Prostate gland (tissue), 2 donors: ENCODE data around the gene ZFAND3. TPM values are rescaled to one million over a fixed set of nuclear protein-coding genes. Genes with fewer than 3 reads are reported as not detected.
A peak's percentile ranks its signal among the peaks of the same experiment; 100 is the strongest.

Experiments
- DNase-seq: peaks from one replicate; pipeline ENCODE4 v3.0.0-alpha.2; 2019; ENCODE audit warnings: low spot score
- H3K27ac ChIP-seq, 2 donors: fragments of 200-600 bp; sonication (generic); 2 replicates each; pipeline ENCODE4 v1.5.1; 2017 to 2019
- H3K27me3 ChIP-seq: fragments of 200-600 bp; sonication (generic); replicated peaks from 2 replicates; pipeline ENCODE4 v1.5.1; 2019; ENCODE audit not compliant: insufficient read depth
- H3K36me3 ChIP-seq, 2 donors: fragments of 200-600 bp; sonication (generic); 1 replicate in 1 of 2; 2 replicates in 1 of 2; pipeline versions ENCODE4 v1.5.1 to v1.8.1; 2017 to 2019
- H3K4me1 ChIP-seq: fragments of 200-600 bp; sonication (generic); replicated peaks from 2 replicates; pipeline ENCODE4 v1.5.1; 2019
- H3K4me3 ChIP-seq, 2 donors: fragments of 200-600 bp; sonication (generic); 2 replicates each; pipeline ENCODE4 v1.5.1; 2017 to 2019
- H3K9me3 ChIP-seq: fragments of 200-600 bp; sonication (generic); 2 replicates; pipeline ENCODE4 v1.5.1; 2017
- CTCF ChIP-seq, 4 experiments: fragments of 200-600 bp in 2 of 4; fragments of 450-650 bp in 2 of 4; sonication (generic) in 2 of 4; IDR thresholded peaks; 1 replicate in 3 of 4; 2 replicates in 1 of 4; pipeline ENCODE4 v1.5.1; 2016 to 2019; ENCODE audit warnings: antibody characterized with exemption in 4 of 4, mild to moderate bottlenecking in 2 of 4, moderate library complexity in 2 of 4
- POLR2A ChIP-seq: fragments of 450-650 bp; IDR thresholded peaks from one replicate; pipeline ENCODE4 v1.6.1; 2016; ENCODE audit warnings: antibody characterized with exemption, mild to moderate bottlenecking
- POLR2AphosphoS5 ChIP-seq: sonication (generic); formaldehyde crosslinking; IDR thresholded peaks from one replicate; pipeline ENCODE4 v1.6.1; 2017; ENCODE audit warnings: antibody characterized with exemption
- WGBS: methylation state at CpG from one replicate; pipeline ENCODE4 v1.1.5; 2018; 5-methylcytosine and 5-hydroxymethylcytosine counted together
- intact Hi-C: fragments of 100-400 bp; cut with DNase I; formaldehyde crosslinking; loops from one replicate; pipeline ENCODE4 v1.14.2; 2022
- total RNA-seq, 2 donors: library from RNA; depleted of rRNA; stranded (reverse); fragments of >200 nt; gene quantifications; one replicate each; pipeline ENCODE4 v1.1.0, GENCODE V29; 2016

The ZFAND3 gene
- total RNA-seq, 2 donors from 2014 or later: 43.5 to 89.1 TPM

GRCh38 chr6:37934276-37934675 lies 114.7 kb downstream of the ZFAND3 start:
- intact Hi-C loops: no loop called here

GRCh38 chr6:37936150-37936549 lies 116.6 kb downstream of the ZFAND3 start:
- Histone ChIP-seq H3K27ac (no peak overlapping the region), H3K4me1 (no peaks in the 10 kb centered on the region), H3K4me3 (no peak overlapping the region), H3K27me3 (no peaks in the 10 kb centered on the region), H3K9me3 (no peaks in the 10 kb centered on the region), H3K36me3 (no peaks in the 10 kb centered on the region)
- WGBS: 85% methylated on average over 2 of the region's 2 CpGs
- DNase-seq: no peak
- intact Hi-C loops: no loop called here
- TF ChIP-seq CTCF (IDR thresholded peaks at IDR 0.05): no peak
- TF ChIP-seq POLR2A: no peak

More at GRCh38 chr6:37934276-37934675, 114.7 kb downstream of the ZFAND3 start:
- Histone ChIP-seq H3K9me3 (no peaks in the 10 kb centered on the region), H3K36me3 (no peaks in the 10 kb centered on the region), H3K4me1 (no peaks in the 10 kb centered on the region), H3K4me3 (no peak overlapping the region), H3K27ac (no peak overlapping the region), H3K27me3 (no peaks in the 10 kb centered on the region)
- 96% methylated on average over 5 of the region's 5 CpGs for WGBS
- TF ChIP-seq CTCF (IDR thresholded peaks at IDR 0.05) (no peak), POLR2AphosphoS5 (no peak), POLR2A (no peak)
- no peak for DNase-seq

- H3K4me1 ChIP-seq: no peaks in the 10 kb centered on the region
Observed at GRCh38 chr6:37936906-37937305, 117.4 kb downstream of the ZFAND3 start.

GRCh38 chr6:37938909-37939308 lies 119.4 kb downstream of the ZFAND3 start:
- Histone ChIP-seq H3K4me1 (no peaks in the 10 kb centered on the region), H3K9me3 (no peaks in the 10 kb centered on the region), H3K27me3 (no peaks in the 10 kb centered on the region), H3K27ac (no peak overlapping the region), H3K36me3 (no peaks in the 10 kb centered on the region), H3K4me3 (no peak overlapping the region)
- TF ChIP-seq CTCF (IDR thresholded peaks at IDR 0.05) (no peak), POLR2AphosphoS5 (no peak), POLR2A (no peak)
- intact Hi-C loops: no loop called here
- DNase-seq: no peak

More at GRCh38 chr6:37936906-37937305, 117.4 kb downstream of the ZFAND3 start:
- no peak for DNase-seq
- Histone ChIP-seq H3K36me3 (no peaks in the 10 kb centered on the region), H3K9me3 (no peaks in the 10 kb centered on the region), H3K27ac (no peak overlapping the region), H3K4me3 (no peak overlapping the region), H3K27me3 (no peaks in the 10 kb centered on the region)
- TF ChIP-seq CTCF (IDR thresholded peaks at IDR 0.05): no peak
- intact Hi-C loops: no loop called here

GRCh38 chr6:37940074-37940847 lies 120.7 kb downstream of the ZFAND3 start:
- Histone ChIP-seq H3K27ac (no peak overlapping the region), H3K4me1 (no peaks in the 10 kb centered on the region), H3K9me3 (no peaks in the 10 kb centered on the region), H3K4me3 (no peak overlapping the region), H3K27me3 (no peaks in the 10 kb centered on the region), H3K36me3 (no peaks in the 10 kb centered on the region)
- intact Hi-C loops: no loop called here
- peak; percentile 16 for DNase-seq
- WGBS: 76% methylated on average over 3 of the region's 3 CpGs
- TF ChIP-seq POLR2AphosphoS5 (no peak), POLR2A (no peak), CTCF (IDR thresholded peaks at IDR 0.05) (no peak)
